ENCODE data around the gene VOPP1. TPM values are rescaled to one million over a fixed set of nuclear protein-coding genes. Genes with fewer than 3 reads are reported as not detected.

VOPP1 gene
- total RNA-seq, 2 donors from 2014 or later: 70.3 to 73.4 TPM

- H3K9ac ChIP-seq (ENCODE audit: low read depth in 2 of 2, low read length in 2 of 2): peak overlapping the region in 1 of 2 donors; percentile 1
- no peaks in the 10 kb centered on the region for H3K27me3 ChIP-seq
- peaks cover 8% of the 10 kb centered on the region for H3K4me1 ChIP-seq
- no peak for TF ChIP-seq CTCF (IDR thresholded peaks at IDR 0.05)
- no peak overlapping the region for H3K4me3 ChIP-seq
- peak overlapping the region; percentile 57 for H3K27ac ChIP-seq
- no peaks in the 10 kb centered on the region for H3K9me3 ChIP-seq
- H3K36me3 ChIP-seq: no peaks in the 10 kb centered on the region
- DNase-seq: no peak
- intact Hi-C loops (cut with DNase I): no loop called here
These were observed 39.1 kb downstream of the VOPP1 start for GRCh38 chr7:55533050-55533728.

GRCh38 chr7:55532150-55532917 lies 40.0 kb downstream of the VOPP1 start:
- Histone ChIP-seq H3K27ac (peak overlapping the region; percentile 57), H3K4me1 (peaks cover 8% of the 10 kb centered on the region), H3K27me3 (no peaks in the 10 kb centered on the region), H3K4me3 (no peak overlapping the region), H3K9ac (ENCODE audit: low read depth in 2 of 2, low read length in 2 of 2) (no peak overlapping the region), H3K36me3 (no peaks in the 10 kb centered on the region), H3K9me3 (no peaks in the 10 kb centered on the region)
- no peak for TF ChIP-seq CTCF (IDR thresholded peaks at IDR 0.05)
- intact Hi-C loops (cut with DNase I): no loop called here
- no peak for DNase-seq

GRCh38 chr7:55531536-55531935 lies 40.8 kb downstream of the VOPP1 start:
- intact Hi-C loops (cut with DNase I): no loop called here
- Histone ChIP-seq H3K36me3 (no peaks in the 10 kb centered on the region), H3K9ac (ENCODE audit: low read depth in 2 of 2, low read length in 2 of 2) (no peak overlapping the region), H3K27ac (no peak overlapping the region), H3K9me3 (no peaks in the 10 kb centered on the region), H3K4me1 (peaks cover 8% of the 10 kb centered on the region), H3K27me3 (no peaks in the 10 kb centered on the region), H3K4me3 (no peak overlapping the region)
- no peak for TF ChIP-seq CTCF (IDR thresholded peaks at IDR 0.05)
- DNase-seq: no peak

GRCh38 chr7:55527307-55527706 lies 45.0 kb downstream of the VOPP1 start:
- Histone ChIP-seq H3K9me3 (no peaks in the 10 kb centered on the region), H3K27me3 (no peaks in the 10 kb centered on the region), H3K36me3 (no peaks in the 10 kb centered on the region), H3K27ac (no peak overlapping the region), H3K4me1 (peaks cover 4% of the 10 kb centered on the region), H3K9ac (ENCODE audit: low read depth in 2 of 2, low read length in 2 of 2) (no peak overlapping the region), H3K4me3 (no peak overlapping the region)
- TF ChIP-seq CTCF (IDR thresholded peaks at IDR 0.05): no peak
- DNase-seq: no peak
- intact Hi-C loops (cut with DNase I): no loop called here

- H3K27ac ChIP-seq: no peak overlapping the region
- H3K27me3 ChIP-seq: no peaks in the 10 kb centered on the region
- no peak overlapping the region for H3K9ac ChIP-seq (ENCODE audit: low read depth in 2 of 2, low read length in 2 of 2)
- no peaks in the 10 kb centered on the region for H3K36me3 ChIP-seq
- no peaks in the 10 kb centered on the region for H3K9me3 ChIP-seq
- H3K4me1 ChIP-seq: peaks cover 4% of the 10 kb centered on the region
- intact Hi-C loops (cut with DNase I): no loop called here
- no peak for TF ChIP-seq CTCF (IDR thresholded peaks at IDR 0.05)
- no peak for DNase-seq
- no peak overlapping the region for H3K4me3 ChIP-seq
These were observed 45.5 kb downstream of the VOPP1 start for GRCh38 chr7:55526770-55527169.
